CD4-positive, alpha-beta T cell treated with Interleukin-15 for 4 hours (primary cell): ENCODE data around the gene SYT2.
"Not testable (repeated sequence)": the region's sequence is repeated elsewhere in the genome, so short reads cannot be mapped to it uniquely, and the experiment has no call there.

ENCODE experiments used
- DNase-seq: peaks from one replicate; pipeline ENCODE4 v3.0.0-alpha.2; 2020; ENCODE audit warnings: low spot score

SYT2 gene

GRCh38 chr1:202624088-202624780, 86.0 kb downstream of the SYT2 start:
- no peak for DNase-seq

- not testable (repeated sequence) for DNase-seq
Measured at GRCh38 chr1:202623476-202623875, 86.8 kb downstream of the SYT2 start.

GRCh38 chr1:202623075-202623474, 87.2 kb downstream of the SYT2 start:
- no peak for DNase-seq

- no peak for DNase-seq
Measured at GRCh38 chr1:202622388-202622787, 87.9 kb downstream of the SYT2 start.

GRCh38 chr1:202621446-202621845, 88.8 kb downstream of the SYT2 start:
- DNase-seq, result no peak

- DNase-seq, result not testable (repeated sequence)
Measured at GRCh38 chr1:202620036-202620435, 90.2 kb downstream of the SYT2 start.

- no peak for DNase-seq
Measured at GRCh38 chr1:202619505-202619904, 90.7 kb downstream of the SYT2 start.

GRCh38 chr1:202619012-202619411, 91.2 kb downstream of the SYT2 start:
- DNase-seq, result not testable (repeated sequence)

- no peak for DNase-seq
Measured at GRCh38 chr1:202616355-202616915, 93.8 kb downstream of the SYT2 start.

- DNase-seq, result no peak
Measured at GRCh38 chr1:202615501-202616354, 94.5 kb downstream of the SYT2 start.

- not testable (repeated sequence) for DNase-seq
Measured at GRCh38 chr1:202615208-202615500, 95.1 kb downstream of the SYT2 start.

- DNase-seq, result not testable (repeated sequence)
Measured at GRCh38 chr1:202614363-202615207, 95.7 kb downstream of the SYT2 start.

GRCh38 chr1:202613571-202613970, 96.7 kb downstream of the SYT2 start:
- DNase-seq, result no peak

GRCh38 chr1:202612036-202612435, 98.2 kb downstream of the SYT2 start:
- not testable (repeated sequence) for DNase-seq

- no peak for DNase-seq
Measured at GRCh38 chr1:202605515-202605914, 104.7 kb downstream of the SYT2 start.

GRCh38 chr1:202603435-202603834, 106.8 kb downstream of the SYT2 start:
- DNase-seq, result no peak

GRCh38 chr1:202600432-202601041, 109.7 kb downstream of the SYT2 start:
- no peak for DNase-seq

- peak; percentile 10 for DNase-seq
Measured at GRCh38 chr1:202599669-202600431, 110.4 kb downstream of the SYT2 start.

- no peak for DNase-seq
Measured at GRCh38 chr1:202597090-202597761, 113.0 kb downstream of the SYT2 start.

- no peak for DNase-seq
Measured at GRCh38 chr1:202596638-202597037, 113.6 kb downstream of the SYT2 start.
